Activated T-helper 1 cell treated with anti-CD3 and anti-CD28 coated beads, Interleukin-2, amount 50 U/mL, for 16 hours (primary cell): ENCODE results near the gene TMEM141.
"Not testable (repeated sequence)": the region's sequence is repeated elsewhere in the genome, so short reads cannot be mapped to it uniquely, and the experiment has no call there.

Experiments
- DNase-seq, 2 donors: peaks; one replicate each; pipeline ENCODE4 v3.0.0-alpha.2; 2020; ENCODE audit warnings: low read depth in 1 of 2, low spot score in 1 of 2

TMEM141 gene

GRCh38 chr9:136773386-136774044 is 17.6 kb upstream of the TMEM141 start:
- no peak for DNase-seq

GRCh38 chr9:136774416-136775045 is 16.6 kb upstream of the TMEM141 start:
- DNase-seq: no peak

GRCh38 chr9:136775191-136775590 is 16.0 kb upstream of the TMEM141 start:
- no peak for DNase-seq

- DNase-seq: no peak
These were observed 14.2 kb upstream of the TMEM141 start for GRCh38 chr9:136776947-136777346.

- no peak for DNase-seq
These were observed 13.8 kb upstream of the TMEM141 start for GRCh38 chr9:136777359-136777758.

GRCh38 chr9:136779808-136780207 is 11.3 kb upstream of the TMEM141 start:
- no peak for DNase-seq

GRCh38 chr9:136782452-136782851 is 8.7 kb upstream of the TMEM141 start:
- no peak for DNase-seq

- DNase-seq: no peak
These were observed 6.7 kb upstream of the TMEM141 start for GRCh38 chr9:136784249-136784996.

GRCh38 chr9:136784997-136785361 is 6.2 kb upstream of the TMEM141 start:
- DNase-seq: no peak

GRCh38 chr9:136785565-136786355 is 5.4 kb upstream of the TMEM141 start:
- not testable (repeated sequence) for DNase-seq

- DNase-seq: no peak
These were observed 4.7 kb upstream of the TMEM141 start for GRCh38 chr9:136786451-136786850.

- not testable (repeated sequence) for DNase-seq
These were observed 4.2 kb upstream of the TMEM141 start for GRCh38 chr9:136786983-136787382.

- peak in 1 of 2 donors; percentile 53 for DNase-seq
These were observed 3.3 kb upstream of the TMEM141 start for GRCh38 chr9:136787690-136788400.

GRCh38 chr9:136788644-136789522 is 2.3 kb upstream of the TMEM141 start:
- not testable (repeated sequence) for DNase-seq

GRCh38 chr9:136789523-136789937 is 1.6 kb upstream of the TMEM141 start:
- no peak for DNase-seq

GRCh38 chr9:136791516-136792276 is 552 bp downstream of the TMEM141 start:
- peak; percentile 40 to 53 for DNase-seq

- DNase-seq: no peak
These were observed 1.4 kb downstream of the TMEM141 start for GRCh38 chr9:136792321-136793085.
